ENCODE results near the gene HSD17B8.

Gene HSD17B8

DNA sequence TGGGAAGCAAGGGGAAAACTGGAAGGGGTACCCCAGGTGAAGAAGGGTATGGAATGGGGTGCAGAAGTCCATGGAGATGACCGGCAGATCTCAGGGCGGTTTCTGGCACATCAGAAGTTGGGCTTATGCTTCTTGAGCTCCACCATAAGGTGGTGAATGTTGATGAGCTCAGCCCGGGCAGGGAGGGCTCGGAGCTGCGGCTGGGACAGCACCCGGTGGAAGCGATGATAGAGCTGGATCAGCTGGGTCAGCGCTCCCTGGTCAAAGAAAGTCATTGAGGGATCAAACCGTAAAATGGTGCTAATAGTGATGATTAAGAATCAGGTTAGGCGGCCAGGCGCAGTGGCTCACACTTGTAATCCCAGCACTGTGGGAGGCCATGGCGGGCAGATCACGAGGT, 46.3 kb downstream of the HSD17B8 start:
- H3K4me2 ChIP-seq (ENCODE audit: low read length): no peak overlapping the region
- no peak overlapping the region for H2AFZ ChIP-seq (ENCODE audit: low read length)
- peaks cover 12% of the 10 kb centered on the region; the same call in 1 of the 2 replicates for H3K36me3 ChIP-seq (ENCODE audit: insufficient read depth, low read length)
- no peaks in the 10 kb centered on the region for H3F3A ChIP-seq (ENCODE audit: insufficient read depth, low read length)
- H3K9ac ChIP-seq (ENCODE audit: low read length): no peak overlapping the region; the same call in 1 of the 2 replicates
- H3K4me3 ChIP-seq (ENCODE audit: low read depth, low read length, poor library complexity, severe bottlenecking): no peak overlapping the region
- no peaks in the 10 kb centered on the region for H3K79me2 ChIP-seq (ENCODE audit: insufficient read depth, low read length)
- no peaks in the 10 kb centered on the region for H3K9me2 ChIP-seq (ENCODE audit: low read depth, low read length)
- no peaks in the 10 kb centered on the region for H4K20me1 ChIP-seq (ENCODE audit: insufficient read depth, low read length)
- H3K27me3 ChIP-seq (ENCODE audit: insufficient read depth, low read length): no peaks in the 10 kb centered on the region
- peaks cover 24% of the 10 kb centered on the region for H3K4me1 ChIP-seq (ENCODE audit: insufficient read depth, low read length, severe bottlenecking)
- H3K9me3 ChIP-seq (ENCODE audit: low read length): no peaks in the 10 kb centered on the region
- TF ChIP-seq EZH2 (IDR thresholded peaks at IDR 0.05; ENCODE audit: borderline replicate concordance, low read length): no peak
- TF ChIP-seq, protein P1, sequence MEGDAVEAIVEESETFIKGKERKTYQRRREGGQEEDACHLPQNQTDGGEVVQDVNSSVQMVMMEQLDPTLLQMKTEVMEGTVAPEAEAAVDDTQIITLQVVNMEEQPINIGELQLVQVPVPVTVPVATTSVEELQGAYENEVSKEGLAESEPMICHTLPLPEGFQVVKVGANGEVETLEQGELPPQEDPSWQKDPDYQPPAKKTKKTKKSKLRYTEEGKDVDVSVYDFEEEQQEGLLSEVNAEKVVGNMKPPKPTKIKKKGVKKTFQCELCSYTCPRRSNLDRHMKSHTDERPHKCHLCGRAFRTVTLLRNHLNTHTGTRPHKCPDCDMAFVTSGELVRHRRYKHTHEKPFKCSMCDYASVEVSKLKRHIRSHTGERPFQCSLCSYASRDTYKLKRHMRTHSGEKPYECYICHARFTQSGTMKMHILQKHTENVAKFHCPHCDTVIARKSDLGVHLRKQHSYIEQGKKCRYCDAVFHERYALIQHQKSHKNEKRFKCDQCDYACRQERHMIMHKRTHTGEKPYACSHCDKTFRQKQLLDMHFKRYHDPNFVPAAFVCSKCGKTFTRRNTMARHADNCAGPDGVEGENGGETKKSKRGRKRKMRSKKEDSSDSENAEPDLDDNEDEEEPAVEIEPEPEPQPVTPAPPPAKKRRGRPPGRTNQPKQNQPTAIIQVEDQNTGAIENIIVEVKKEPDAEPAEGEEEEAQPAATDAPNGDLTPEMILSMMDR (IDR thresholded peaks at IDR 0.05; ENCODE audit: low read length): no peak
- no peak overlapping the region for H3K27ac ChIP-seq (ENCODE audit: low read depth, low read length, poor library complexity, severe bottlenecking)

DNA sequence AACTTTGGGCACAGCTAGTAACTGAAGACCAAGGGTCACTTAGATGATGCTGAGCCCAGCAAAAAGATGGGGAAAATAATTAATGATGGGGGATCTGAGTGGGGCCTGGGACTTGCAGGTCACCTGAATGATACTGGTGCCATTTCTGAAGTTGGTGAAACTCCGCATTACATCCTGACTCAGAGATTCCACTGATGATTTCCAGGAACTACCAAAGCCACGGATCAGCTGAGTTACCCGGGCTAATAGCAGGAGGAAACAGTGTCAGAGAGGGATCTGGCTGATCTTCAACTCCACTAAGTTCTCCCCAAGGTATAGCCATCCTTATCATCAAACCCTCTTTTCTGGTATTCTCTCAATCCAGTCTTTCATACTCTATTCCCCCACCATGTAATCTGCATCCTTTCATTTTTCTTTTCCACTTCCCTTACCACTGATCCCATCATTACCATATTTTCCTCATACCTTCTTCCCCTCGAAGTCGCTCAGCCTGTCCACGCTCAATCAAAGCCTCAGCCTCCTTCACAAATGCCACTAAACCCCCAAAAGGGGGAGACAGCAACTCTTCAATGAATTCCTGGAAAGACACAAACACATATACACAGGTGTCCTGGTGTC, 47.0 kb downstream of the HSD17B8 start:
- H3K9me2 ChIP-seq (ENCODE audit: low read depth, low read length): no peaks in the 10 kb centered on the region
- H3F3A ChIP-seq (ENCODE audit: insufficient read depth, low read length): no peaks in the 10 kb centered on the region
- no peak overlapping the region for H3K4me3 ChIP-seq (ENCODE audit: low read depth, low read length, poor library complexity, severe bottlenecking)
- no peaks in the 10 kb centered on the region for H3K9me3 ChIP-seq (ENCODE audit: low read length)
- H3K79me2 ChIP-seq (ENCODE audit: insufficient read depth, low read length): no peaks in the 10 kb centered on the region
- H3K27ac ChIP-seq (ENCODE audit: low read depth, low read length, poor library complexity, severe bottlenecking): no peak overlapping the region
- H3K27me3 ChIP-seq (ENCODE audit: insufficient read depth, low read length): no peaks in the 10 kb centered on the region
- peaks cover 12% of the 10 kb centered on the region; the same call in 1 of the 2 replicates for H3K36me3 ChIP-seq (ENCODE audit: insufficient read depth, low read length)
- H3K4me1 ChIP-seq (ENCODE audit: insufficient read depth, low read length, severe bottlenecking): peaks cover 24% of the 10 kb centered on the region
- H2AFZ ChIP-seq (ENCODE audit: low read length): no peak overlapping the region
- no peaks in the 10 kb centered on the region for H4K20me1 ChIP-seq (ENCODE audit: insufficient read depth, low read length)
- no peak for TF ChIP-seq EZH2 (IDR thresholded peaks at IDR 0.05; ENCODE audit: borderline replicate concordance, low read length)
- TF ChIP-seq, protein P1 (IDR thresholded peaks at IDR 0.05; ENCODE audit: low read length): no peak
- H3K9ac ChIP-seq (ENCODE audit: low read length): no peak overlapping the region
- H3K4me2 ChIP-seq (ENCODE audit: low read length): no peak overlapping the region

DNA sequence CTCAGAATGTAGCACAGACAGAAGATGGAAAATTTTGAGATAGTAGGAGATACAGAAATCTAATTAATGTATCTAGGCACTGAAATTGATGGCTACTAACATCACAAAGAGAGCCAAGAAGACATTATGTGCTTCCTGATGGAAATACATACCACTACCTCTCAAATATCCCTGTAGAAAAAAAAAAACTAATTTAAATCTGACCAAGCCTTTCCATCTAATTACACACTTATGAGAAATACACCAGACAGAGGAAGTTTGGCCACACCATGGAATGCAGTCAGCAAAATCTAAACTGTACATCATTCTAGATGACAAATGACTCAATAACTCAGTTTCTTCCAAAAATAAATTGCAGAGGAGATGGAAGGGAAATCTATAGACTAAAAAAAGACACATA, 48.3 kb downstream of the HSD17B8 start:
- Histone ChIP-seq H3K27ac (ENCODE audit: low read depth, low read length, poor library complexity, severe bottlenecking) (no peak overlapping the region), H3K4me3 (ENCODE audit: low read depth, low read length, poor library complexity, severe bottlenecking) (no peak overlapping the region), H3K36me3 (ENCODE audit: insufficient read depth, low read length) (peaks cover 20% of the 10 kb centered on the region), H3K4me1 (ENCODE audit: insufficient read depth, low read length, severe bottlenecking) (peaks cover 24% of the 10 kb centered on the region), H3K79me2 (ENCODE audit: insufficient read depth, low read length) (no peaks in the 10 kb centered on the region), H2AFZ (ENCODE audit: low read length) (no peak overlapping the region), H3K4me2 (ENCODE audit: low read length) (no peak overlapping the region), H3K9ac (ENCODE audit: low read length) (no peak overlapping the region), H3K27me3 (ENCODE audit: insufficient read depth, low read length) (no peaks in the 10 kb centered on the region), H3K9me2 (ENCODE audit: low read depth, low read length) (no peaks in the 10 kb centered on the region), H4K20me1 (ENCODE audit: insufficient read depth, low read length) (no peaks in the 10 kb centered on the region), H3F3A (ENCODE audit: insufficient read depth, low read length) (no peaks in the 10 kb centered on the region), H3K9me3 (ENCODE audit: low read length) (no peaks in the 10 kb centered on the region)
- TF ChIP-seq, protein P1 (IDR thresholded peaks at IDR 0.05; ENCODE audit: low read length): no peak
- TF ChIP-seq EZH2 (IDR thresholded peaks at IDR 0.05; ENCODE audit: borderline replicate concordance, low read length): no peak

Data from OCI-LY1 (cell line).